ENCODE data around the gene ANXA5. TPM values are rescaled to one million over a fixed set of nuclear protein-coding genes. Genes with fewer than 3 reads are reported as not detected.

Gene ANXA5
- total and polyA plus RNA-seq, 2 donors (not counting 1 experiment from before 2014, with no cell fraction given) = 42.4 to 67.8 TPM

- no peak for DNase-seq
- H3K4me3 ChIP-seq (ENCODE audit: control extremely low read depth in 1 of 5, extremely low read depth in 1 of 5, insufficient read depth in 1 of 5, low read depth in 2 of 5, low read length in 4 of 5) = no peak overlapping the region
- peaks cover 0 to 3% (median 0%) of the 10 kb centered on the region in 4 experiments for H3K27me3 ChIP-seq (replicated peaks in 1 of 4; ENCODE audit: control extremely low read depth in 1 of 4, control insufficient read depth in 3 of 4, insufficient read depth in 4 of 4, low read length in 3 of 4)
- no peak for TF ChIP-seq EZH2 (IDR thresholded peaks at IDR 0.05; ENCODE audit: borderline replicate concordance, insufficient read depth, low read depth, low read length, poor library complexity, severe bottlenecking)
- TF ChIP-seq CTCF (IDR thresholded peaks at IDR 0.05) = no peak
- no peaks in the 10 kb centered on the region for H3K4me1 ChIP-seq (ENCODE audit: control insufficient read depth in 2 of 2, insufficient read depth in 2 of 2, low read length in 2 of 2)
- no peaks in the 10 kb centered on the region for H3K36me3 ChIP-seq (replicated peaks in 1 of 2; ENCODE audit: control extremely low read depth in 1 of 2, control insufficient read depth in 1 of 2, extremely low read depth in 1 of 2, insufficient read depth in 2 of 2, low read length in 1 of 2)
- no peak overlapping the region for H2AFZ ChIP-seq (ENCODE audit: insufficient read depth, low read depth, low read length, poor library complexity, severe bottlenecking)
- no peak overlapping the region for H3K9ac ChIP-seq (ENCODE audit: low read length)
- WGBS (ENCODE audit: insufficient coverage) = no CpG with 5 or more reads among the region's 3 CpGs
- Mint-ChIP-seq H3K27me3 (peaks cover 34% of the 10 kb centered on the region), H3K4me3 (no peak overlapping the region), H3K27ac (no peak overlapping the region), H3K4me1 (no peaks in the 10 kb centered on the region), H3K9me3 (ENCODE audit: insufficient read depth) (no peaks in the 10 kb centered on the region)
- ChIA-PET CTCF (interaction anchor here (3.2 kb wide), 1 partner anchor 358 kb away, joined by 13 read pairs; no protein-coding TSS in a partner anchor), POLR2A (no interaction called here)
- H3K79me2 ChIP-seq (ENCODE audit: control insufficient read depth, insufficient read depth, low read length) = no peaks in the 10 kb centered on the region
- H3K27ac ChIP-seq (ENCODE audit: low read length in 2 of 2) = no peak overlapping the region
- intact Hi-C loops (cut with micrococcal nuclease) = loop anchor here (5.0 kb wide), 2 partner anchors 537 to 1572 kb away; no protein-coding TSS in a partner anchor
- H3K9me3 ChIP-seq (ENCODE audit: control extremely low read depth in 1 of 3, control insufficient read depth in 2 of 3, insufficient read depth in 1 of 3, low read length in 2 of 3) = no peaks in the 10 kb centered on the region
- H3K4me2 ChIP-seq (replicated peaks; ENCODE audit: low read depth, low read length, poor library complexity, severe bottlenecking) = no peak overlapping the region
- no peak for ATAC-seq (ENCODE audit: low read depth)
- H4K20me1 ChIP-seq (ENCODE audit: control insufficient read depth, insufficient read depth, low read length, poor library complexity, severe bottlenecking) = no peaks in the 10 kb centered on the region
These were observed 32.0 kb upstream of the ANXA5 start for GRCh38 chr4:121728798-121729226.

GRCh38 chr4:121728066-121728465, 31.3 kb upstream of the ANXA5 start:
- Histone ChIP-seq H3K4me1 (ENCODE audit: control insufficient read depth in 2 of 2, insufficient read depth in 2 of 2, low read length in 2 of 2) (no peaks in the 10 kb centered on the region), H3K4me2 (replicated peaks; ENCODE audit: low read depth, low read length, poor library complexity, severe bottlenecking) (no peak overlapping the region), H3K9me3 (ENCODE audit: control extremely low read depth in 1 of 3, control insufficient read depth in 2 of 3, insufficient read depth in 1 of 3, low read length in 2 of 3) (no peaks in the 10 kb centered on the region), H4K20me1 (ENCODE audit: control insufficient read depth, insufficient read depth, low read length, poor library complexity, severe bottlenecking) (no peaks in the 10 kb centered on the region), H3K36me3 (replicated peaks in 1 of 2; ENCODE audit: control extremely low read depth in 1 of 2, control insufficient read depth in 1 of 2, extremely low read depth in 1 of 2, insufficient read depth in 2 of 2, low read length in 1 of 2) (no peaks in the 10 kb centered on the region), H3K4me3 (ENCODE audit: control extremely low read depth in 1 of 5, extremely low read depth in 1 of 5, insufficient read depth in 1 of 5, low read depth in 2 of 5, low read length in 4 of 5) (no peak overlapping the region), H3K27ac (ENCODE audit: low read length in 2 of 2) (no peak overlapping the region), H3K27me3 (replicated peaks in 1 of 4; ENCODE audit: control extremely low read depth in 1 of 4, control insufficient read depth in 3 of 4, insufficient read depth in 4 of 4, low read length in 3 of 4) (peaks cover 0 to 3% (median 0%) of the 10 kb centered on the region in 4 experiments), H2AFZ (ENCODE audit: insufficient read depth, low read depth, low read length, poor library complexity, severe bottlenecking) (no peak overlapping the region), H3K79me2 (ENCODE audit: control insufficient read depth, insufficient read depth, low read length) (no peaks in the 10 kb centered on the region), H3K9ac (ENCODE audit: low read length) (no peak overlapping the region)
- H3K4me3 Mint-ChIP-seq = no peak overlapping the region
- intact Hi-C loops (cut with micrococcal nuclease) = loop anchor here (5.0 kb wide), 2 partner anchors 536 to 1571 kb away; no protein-coding TSS in a partner anchor
- WGBS (ENCODE audit: insufficient coverage) = 80% methylated on average over 1 of the region's 4 CpGs
- TF ChIP-seq CTCF (IDR thresholded peaks at IDR 0.05) (no peak), EZH2 (IDR thresholded peaks at IDR 0.05; ENCODE audit: borderline replicate concordance, insufficient read depth, low read depth, low read length, poor library complexity, severe bottlenecking) (no peak)
- H3K9me3 Mint-ChIP-seq (ENCODE audit: insufficient read depth) = no peaks in the 10 kb centered on the region
- ChIA-PET CTCF (interaction anchor here (3.2 kb wide), 1 partner anchor 358 kb away, joined by 13 read pairs; no protein-coding TSS in a partner anchor), POLR2A (no interaction called here)
- no peak for DNase-seq
- ATAC-seq (ENCODE audit: low read depth) = no peak
- H3K4me1 Mint-ChIP-seq = no peaks in the 10 kb centered on the region
- H3K27ac Mint-ChIP-seq = no peak overlapping the region
- peaks cover 34% of the 10 kb centered on the region for H3K27me3 Mint-ChIP-seq
